Cardiac fibroblast (primary cell): ENCODE data around the gene APOL6.

Source experiments
- DNase-seq, 2 donors: peaks; one replicate each; pipeline versions ENCODE4 v3.0.0 to v3.0.0-alpha.2; 2010; ENCODE audit warnings: low read depth in 2 of 2
- H3K4me3 ChIP-seq, 2 donors: replicated peaks in 1 of 2; 1 replicate in 1 of 2; 2 replicates in 1 of 2; pipeline ENCODE4 v1.5.1; 2011; ENCODE audit warnings: low read depth in 2 of 2, low read length in 2 of 2, mild to moderate bottlenecking in 2 of 2, moderate library complexity in 1 of 2
- TF ChIP-seq, protein P1 (sequence below): IDR thresholded peaks from one replicate; pipeline ENCODE4 v1.5.1; 2011; ENCODE audit warnings: low read depth, mild to moderate bottlenecking, low read length, inconsistent platforms

Gene APOL6

GRCh38 chr22:35684732-35685131 lies 36.5 kb downstream of the APOL6 start:
- H3K4me3 ChIP-seq, result no peak overlapping the region
- TF ChIP-seq, protein P1, sequence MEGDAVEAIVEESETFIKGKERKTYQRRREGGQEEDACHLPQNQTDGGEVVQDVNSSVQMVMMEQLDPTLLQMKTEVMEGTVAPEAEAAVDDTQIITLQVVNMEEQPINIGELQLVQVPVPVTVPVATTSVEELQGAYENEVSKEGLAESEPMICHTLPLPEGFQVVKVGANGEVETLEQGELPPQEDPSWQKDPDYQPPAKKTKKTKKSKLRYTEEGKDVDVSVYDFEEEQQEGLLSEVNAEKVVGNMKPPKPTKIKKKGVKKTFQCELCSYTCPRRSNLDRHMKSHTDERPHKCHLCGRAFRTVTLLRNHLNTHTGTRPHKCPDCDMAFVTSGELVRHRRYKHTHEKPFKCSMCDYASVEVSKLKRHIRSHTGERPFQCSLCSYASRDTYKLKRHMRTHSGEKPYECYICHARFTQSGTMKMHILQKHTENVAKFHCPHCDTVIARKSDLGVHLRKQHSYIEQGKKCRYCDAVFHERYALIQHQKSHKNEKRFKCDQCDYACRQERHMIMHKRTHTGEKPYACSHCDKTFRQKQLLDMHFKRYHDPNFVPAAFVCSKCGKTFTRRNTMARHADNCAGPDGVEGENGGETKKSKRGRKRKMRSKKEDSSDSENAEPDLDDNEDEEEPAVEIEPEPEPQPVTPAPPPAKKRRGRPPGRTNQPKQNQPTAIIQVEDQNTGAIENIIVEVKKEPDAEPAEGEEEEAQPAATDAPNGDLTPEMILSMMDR, result no peak
- no peak for DNase-seq

GRCh38 chr22:35685731-35686130 lies 37.5 kb downstream of the APOL6 start:
- DNase-seq, result peak in 1 of 2 donors; percentile 25
- no peak overlapping the region for H3K4me3 ChIP-seq
- TF ChIP-seq, protein P1, result no peak

DNA sequence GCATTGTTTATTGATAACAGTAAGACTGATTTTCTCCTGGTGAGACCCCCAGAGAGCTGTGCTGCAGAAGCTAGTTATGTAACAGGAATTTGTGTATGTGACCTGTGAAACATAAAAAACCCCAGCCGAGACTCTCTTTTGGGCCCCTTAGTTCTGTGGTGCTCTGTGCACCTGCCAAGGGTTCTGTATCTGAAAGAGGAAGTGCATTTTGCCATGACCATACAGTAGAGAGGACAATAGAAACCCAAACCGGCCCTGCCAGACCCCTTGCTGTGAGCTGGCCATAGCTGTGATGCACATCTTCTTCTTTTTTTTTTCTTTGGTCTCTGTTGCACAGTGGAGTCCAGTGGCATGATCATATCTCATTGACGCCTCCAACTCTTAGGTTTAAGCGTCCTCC lies 38.1 kb downstream of the APOL6 start:
- TF ChIP-seq, protein P1, result no peak
- H3K4me3 ChIP-seq, result no peak overlapping the region
- DNase-seq, result no peak

- TF ChIP-seq, protein P1, result no peak
- DNase-seq, result peak in 1 of 2 donors; percentile 57
- H3K4me3 ChIP-seq, result no peak overlapping the region
Measured at GRCh38 chr22:35687461-35687860, 39.2 kb downstream of the APOL6 start.

- H3K4me3 ChIP-seq, result no peak overlapping the region
- no peak for DNase-seq
- TF ChIP-seq, protein P1, result no peak
Measured at GRCh38 chr22:35688913-35689675, 40.8 kb downstream of the APOL6 start.

DNA sequence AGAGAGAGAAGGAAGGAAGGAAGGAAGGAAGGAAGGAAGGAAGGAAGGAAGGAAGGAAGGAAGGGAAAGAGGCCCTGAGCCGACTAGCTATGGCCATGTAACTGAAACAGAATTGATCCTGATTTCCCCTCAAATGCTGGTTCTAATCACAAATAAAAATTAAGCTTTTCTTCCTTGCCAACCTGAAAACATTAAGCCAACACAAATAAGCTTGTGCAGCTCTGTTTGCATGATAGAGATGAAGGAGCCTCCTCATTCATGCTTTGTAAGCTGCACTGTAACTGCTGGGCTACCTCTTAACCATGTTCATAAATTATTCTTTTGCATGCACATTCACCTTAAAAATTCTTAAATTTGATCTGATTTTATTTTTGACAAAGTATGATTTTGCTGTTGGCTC lies 41.8 kb downstream of the APOL6 start:
- no peak overlapping the region for H3K4me3 ChIP-seq
- DNase-seq, result no peak
- TF ChIP-seq, protein P1, result no peak

DNA sequence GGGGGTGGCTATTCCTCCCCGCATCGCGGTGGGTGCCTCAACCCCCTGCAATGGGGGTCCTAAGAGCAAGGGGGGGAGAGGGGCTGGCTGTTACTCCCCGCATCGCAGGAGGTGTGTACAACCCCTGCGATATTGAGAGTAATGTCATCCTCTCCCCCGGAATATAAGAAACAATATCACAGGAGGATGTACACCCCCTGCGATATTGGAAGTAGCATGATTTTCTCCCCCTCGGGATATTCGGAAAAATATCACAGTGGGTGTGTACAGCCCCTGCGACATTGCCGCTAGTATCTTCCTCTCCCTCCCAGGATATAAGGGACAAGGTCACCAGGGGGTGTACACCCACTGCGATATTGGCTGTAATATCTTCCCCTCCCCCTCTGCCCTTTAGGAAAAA lies 47.0 kb downstream of the APOL6 start:
- no peak overlapping the region for H3K4me3 ChIP-seq
- TF ChIP-seq, protein P1, result no peak
- no peak for DNase-seq
